ENCODE data around the gene ATP5F1C.
"Not testable (repeated sequence)": the region's sequence is repeated elsewhere in the genome, so short reads cannot be mapped to it uniquely, and the experiment has no call there.

ATP5F1C gene

GRCh38 chr10:7787857-7788638 lies at the start of gene ATP5F1C, which contains the start of gene KIN:
Gene ATP5F1C, plus strand, starts transcription at chr10:7788177. Its CDS starts 31 bp downstream, at chr10:7788208.
Gene KIN, minus strand, starts transcription at chr10:7787993. Its CDS starts 60 bp downstream, at chr10:7787933.
- DNase-seq = peak; percentile 55

GRCh38 chr10:7738536-7739407 lies 49.2 kb upstream of the ATP5F1C start:
- DNase-seq = peak; percentile 61

GRCh38 chr10:7744307-7744706 lies 43.7 kb upstream of the ATP5F1C start:
- DNase-seq = no peak

- not testable (repeated sequence) for DNase-seq
Observed at GRCh38 chr10:7748637-7749036, 39.3 kb upstream of the ATP5F1C start.

GRCh38 chr10:7750222-7750621 lies 37.8 kb upstream of the ATP5F1C start:
- DNase-seq = no peak

GRCh38 chr10:7752251-7752650 lies 35.7 kb upstream of the ATP5F1C start:
- no peak for DNase-seq

- no peak for DNase-seq
Observed at GRCh38 chr10:7755103-7755502, 32.9 kb upstream of the ATP5F1C start.

GRCh38 chr10:7756360-7756992 lies 31.5 kb upstream of the ATP5F1C start:
- no peak for DNase-seq

- no peak for DNase-seq
Observed at GRCh38 chr10:7763929-7764328, 24.0 kb upstream of the ATP5F1C start.

GRCh38 chr10:7766241-7766640 lies 21.7 kb upstream of the ATP5F1C start:
- DNase-seq = no peak

GRCh38 chr10:7767209-7767608 lies 20.8 kb upstream of the ATP5F1C start:
- no peak for DNase-seq

GRCh38 chr10:7768417-7768816 lies 19.6 kb upstream of the ATP5F1C start:
- DNase-seq = no peak

- DNase-seq = no peak
Observed at GRCh38 chr10:7773845-7774801, 13.9 kb upstream of the ATP5F1C start.

GRCh38 chr10:7776777-7777176 lies 11.2 kb upstream of the ATP5F1C start:
- no peak for DNase-seq

- not testable (repeated sequence) for DNase-seq
Observed at GRCh38 chr10:7782194-7782593, 5.8 kb upstream of the ATP5F1C start.

GRCh38 chr10:7786430-7786829 lies 1.5 kb upstream of the ATP5F1C start:
- DNase-seq = no peak

- DNase-seq = no peak
Observed at GRCh38 chr10:7787150-7787856, 674 bp upstream of the ATP5F1C start.

GRCh38 chr10:7788639-7789286 lies 786 bp downstream of the ATP5F1C start:
- DNase-seq = no peak

- DNase-seq = no peak
Observed at GRCh38 chr10:7789390-7789789, 1.4 kb downstream of the ATP5F1C start.

- DNase-seq = no peak
Observed at GRCh38 chr10:7792541-7792940, 4.6 kb downstream of the ATP5F1C start.
